Caco-2 (cell line): ENCODE measurements around the gene IL17RC. TPM values are rescaled to one million over a fixed set of nuclear protein-coding genes. Genes with fewer than 3 reads are reported as not detected.

Experiments
- BruUV-seq: library from RNA; stranded (reverse); fragments of 400-500 nt; replicated peaks from 2 replicates; lab custom pipeline; 2021; lab: Mats Ljungman, UMichigan
- CTCF ChIA-PET: fragments of 300-600 bp; sonication (Branson Sonifier 250); formaldehyde crosslinking; loops from one replicate; lab custom pipeline; 2022; ENCODE audit warnings: antibody characterized with exemption; lab: Charles Lee
- POLR2A ChIA-PET: fragments of 300-600 bp; sonication (Branson Sonifier 250); formaldehyde crosslinking; loops from one replicate; lab custom pipeline; 2022; ENCODE audit warnings: antibody characterized with exemption; lab: Charles Lee
- DNase-seq, 2 experiments: peaks; one replicate each; pipeline versions ENCODE4 v3.0.0 to v3.0.0-alpha.2; 2020 to 2022
- H3K27me3 ChIP-seq: replicated peaks from 2 replicates; pipeline ENCODE4 v1.6.0; 2011; ENCODE audit warnings: low read length; ENCODE audit not compliant: control insufficient read depth, insufficient read depth
- H3K36me3 ChIP-seq: 2 replicates; pipeline ENCODE4 v1.5.1; 2011; ENCODE audit warnings: low read length; ENCODE audit not compliant: control insufficient read depth, insufficient read depth
- H3K4me1 ChIP-seq: fragments of 250-450 bp; sonication (Bioruptor Pico); 2 replicates; pipeline ENCODE4 v1.5.1; 2020; ENCODE audit warnings: mild to moderate bottlenecking
- H3K4me3 ChIP-seq: 2 replicates; pipeline ENCODE4 v1.5.1; 2011; ENCODE audit warnings: low read depth, mild to moderate bottlenecking, control low read depth, low read length
- H3K9me3 ChIP-seq: fragments of 250-450 bp; sonication (Bioruptor Pico); 2 replicates; pipeline ENCODE4 v1.5.1; 2020; ENCODE audit warnings: mild to moderate bottlenecking, moderate library complexity
- H3K27ac Mint-ChIP-seq: one replicate; pipeline ENCODE4 v1.8.0; 2022; ENCODE audit warnings: mixed read lengths; ENCODE audit not compliant: unreplicated experiment
- H3K27me3 Mint-ChIP-seq: one replicate; pipeline ENCODE4 v1.8.0; 2022; ENCODE audit warnings: mixed read lengths; ENCODE audit not compliant: insufficient read depth, unreplicated experiment
- H3K36me3 Mint-ChIP-seq: one replicate; pipeline ENCODE4 v1.8.0; 2022; ENCODE audit warnings: mild to moderate bottlenecking, mixed read lengths; ENCODE audit not compliant: insufficient read depth, unreplicated experiment
- H3K4me1 Mint-ChIP-seq: one replicate; pipeline ENCODE4 v1.8.0; 2022; ENCODE audit warnings: low read depth, mixed read lengths; ENCODE audit not compliant: unreplicated experiment
- H3K4me3 Mint-ChIP-seq: one replicate; pipeline ENCODE4 v1.8.0; 2022; ENCODE audit warnings: mild to moderate bottlenecking, moderate library complexity, mixed read lengths; ENCODE audit not compliant: unreplicated experiment
- H3K9me3 Mint-ChIP-seq: one replicate; pipeline ENCODE4 v1.8.0; 2022; ENCODE audit warnings: mixed read lengths; ENCODE audit not compliant: unreplicated experiment
- intact Hi-C: fragments of 100-400 bp; cut with micrococcal nuclease; formaldehyde crosslinking; loops from one replicate; pipeline ENCODE4 v1.10.0; 2022; ENCODE audit not compliant: unreplicated experiment
- total RNA-seq: library from RNA; stranded (reverse); gene quantifications from 2 replicates; pipeline ENCODE4 v1.2.3, GENCODE V29; 2022
- TF ChIP-seq, protein P1 (sequence below), 2 experiments: fragments of 200-600 bp in 1 of 2; IDR thresholded peaks; 1 replicate in 1 of 2; 2 replicates in 1 of 2; pipeline versions ENCODE4 v1.5.1 to v1.8.0; 2011 to 2022; ENCODE audit warnings: antibody characterized with exemption in 1 of 2, control low read depth in 1 of 2, inconsistent platforms in 1 of 2, low read depth in 1 of 2, low read length in 1 of 2, mild to moderate bottlenecking in 1 of 2, moderate library complexity in 1 of 2; ENCODE audit not compliant: insufficient read depth in 1 of 2, severe bottlenecking in 1 of 2, unreplicated experiment in 1 of 2

Gene IL17RC
- total RNA-seq, 1 experiment from 2014 or later: 11.3 TPM

DNA sequence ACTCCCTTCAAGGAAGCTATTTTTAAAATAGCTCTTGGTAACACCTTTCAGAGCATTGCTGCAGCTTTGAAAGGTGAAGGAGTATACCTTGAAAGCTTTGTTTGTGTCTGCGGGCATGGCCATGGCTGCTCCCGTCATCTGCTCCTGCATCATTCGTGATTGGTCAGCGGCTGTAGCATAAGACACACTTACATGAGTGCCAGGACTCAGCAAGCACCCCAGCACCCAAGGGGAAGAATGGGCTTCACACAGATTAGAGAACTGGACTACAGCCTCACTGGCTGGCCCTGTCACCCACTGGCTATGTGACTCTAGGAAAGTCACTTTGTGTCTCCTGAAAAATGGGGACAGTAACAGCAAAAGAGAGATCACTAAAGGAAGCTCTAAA lies 52.7 kb downstream of the IL17RC start:
- Mint-ChIP-seq H3K4me1 (no peaks in the 10 kb centered on the region), H3K36me3 (peaks cover 53% of the 10 kb centered on the region), H3K4me3 (no peak overlapping the region), H3K27me3 (no peaks in the 10 kb centered on the region), H3K9me3 (no peaks in the 10 kb centered on the region), H3K27ac (no peak overlapping the region)
- no peak for DNase-seq
- ChIA-PET POLR2A (no interaction called here), CTCF (no interaction called here)
- Histone ChIP-seq H3K4me1 (no peaks in the 10 kb centered on the region), H3K36me3 (no peaks in the 10 kb centered on the region; the same call in 1 of the 2 replicates), H3K4me3 (no peak overlapping the region), H3K9me3 (no peaks in the 10 kb centered on the region), H3K27me3 (no peaks in the 10 kb centered on the region)
- intact Hi-C loops: no loop called here
- TF ChIP-seq, protein P1, sequence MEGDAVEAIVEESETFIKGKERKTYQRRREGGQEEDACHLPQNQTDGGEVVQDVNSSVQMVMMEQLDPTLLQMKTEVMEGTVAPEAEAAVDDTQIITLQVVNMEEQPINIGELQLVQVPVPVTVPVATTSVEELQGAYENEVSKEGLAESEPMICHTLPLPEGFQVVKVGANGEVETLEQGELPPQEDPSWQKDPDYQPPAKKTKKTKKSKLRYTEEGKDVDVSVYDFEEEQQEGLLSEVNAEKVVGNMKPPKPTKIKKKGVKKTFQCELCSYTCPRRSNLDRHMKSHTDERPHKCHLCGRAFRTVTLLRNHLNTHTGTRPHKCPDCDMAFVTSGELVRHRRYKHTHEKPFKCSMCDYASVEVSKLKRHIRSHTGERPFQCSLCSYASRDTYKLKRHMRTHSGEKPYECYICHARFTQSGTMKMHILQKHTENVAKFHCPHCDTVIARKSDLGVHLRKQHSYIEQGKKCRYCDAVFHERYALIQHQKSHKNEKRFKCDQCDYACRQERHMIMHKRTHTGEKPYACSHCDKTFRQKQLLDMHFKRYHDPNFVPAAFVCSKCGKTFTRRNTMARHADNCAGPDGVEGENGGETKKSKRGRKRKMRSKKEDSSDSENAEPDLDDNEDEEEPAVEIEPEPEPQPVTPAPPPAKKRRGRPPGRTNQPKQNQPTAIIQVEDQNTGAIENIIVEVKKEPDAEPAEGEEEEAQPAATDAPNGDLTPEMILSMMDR (IDR thresholded peaks at IDR 0.05; ENCODE audit: insufficient read depth in 1 of 2, low read depth in 1 of 2, low read length in 1 of 2, severe bottlenecking in 1 of 2, unreplicated experiment in 1 of 2): no peak
- no TSS peak for BruUV-seq

DNA sequence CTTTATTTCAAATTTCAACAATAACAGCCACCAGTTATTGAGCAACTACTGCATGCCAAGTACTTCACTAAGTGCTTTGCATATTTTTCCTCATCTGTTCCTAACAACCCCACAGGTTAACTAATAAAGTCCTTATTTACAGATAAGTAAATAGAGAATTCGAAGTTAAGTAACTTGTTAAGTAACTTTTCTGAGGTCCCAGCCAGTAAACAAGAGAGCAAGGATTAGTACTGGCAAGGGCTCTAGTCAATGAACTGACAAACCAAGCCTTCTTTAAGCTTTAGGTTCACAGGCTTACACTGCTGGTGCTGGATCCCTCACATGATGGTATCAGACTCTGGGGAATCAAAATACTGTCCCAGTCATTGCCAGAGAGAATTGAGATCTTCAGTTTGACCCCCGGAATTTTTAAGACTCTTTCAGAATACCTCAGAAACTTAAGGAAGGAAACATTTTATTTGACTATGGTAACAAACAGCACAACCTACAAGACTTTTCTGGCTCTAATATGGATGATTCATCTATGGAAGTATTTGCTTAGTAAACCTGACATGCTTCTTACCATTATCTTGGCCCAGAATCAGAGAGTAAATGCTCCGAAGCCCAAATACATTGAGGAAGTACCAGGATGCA lies 53.2 kb downstream of the IL17RC start:
- Histone ChIP-seq H3K4me1 (no peaks in the 10 kb centered on the region), H3K27me3 (no peaks in the 10 kb centered on the region), H3K36me3 (no peaks in the 10 kb centered on the region; the same call in 1 of the 2 replicates), H3K4me3 (no peak overlapping the region), H3K9me3 (no peaks in the 10 kb centered on the region)
- Mint-ChIP-seq H3K36me3 (peaks cover 58% of the 10 kb centered on the region), H3K27me3 (no peaks in the 10 kb centered on the region), H3K4me3 (no peak overlapping the region), H3K27ac (no peak overlapping the region), H3K9me3 (no peaks in the 10 kb centered on the region), H3K4me1 (no peaks in the 10 kb centered on the region)
- CTCF ChIA-PET: no interaction called here
- TF ChIP-seq, protein P1 (IDR thresholded peaks at IDR 0.05; ENCODE audit: insufficient read depth in 1 of 2, low read depth in 1 of 2, low read length in 1 of 2, severe bottlenecking in 1 of 2, unreplicated experiment in 1 of 2): no peak
- intact Hi-C loops: no loop called here
- no TSS peak for BruUV-seq
- no peak for DNase-seq
- POLR2A ChIA-PET: interaction anchor here (0.5 kb wide), 1 partner anchor 69 kb away, joined by 3 read pairs; no protein-coding TSS in a partner anchor

DNA sequence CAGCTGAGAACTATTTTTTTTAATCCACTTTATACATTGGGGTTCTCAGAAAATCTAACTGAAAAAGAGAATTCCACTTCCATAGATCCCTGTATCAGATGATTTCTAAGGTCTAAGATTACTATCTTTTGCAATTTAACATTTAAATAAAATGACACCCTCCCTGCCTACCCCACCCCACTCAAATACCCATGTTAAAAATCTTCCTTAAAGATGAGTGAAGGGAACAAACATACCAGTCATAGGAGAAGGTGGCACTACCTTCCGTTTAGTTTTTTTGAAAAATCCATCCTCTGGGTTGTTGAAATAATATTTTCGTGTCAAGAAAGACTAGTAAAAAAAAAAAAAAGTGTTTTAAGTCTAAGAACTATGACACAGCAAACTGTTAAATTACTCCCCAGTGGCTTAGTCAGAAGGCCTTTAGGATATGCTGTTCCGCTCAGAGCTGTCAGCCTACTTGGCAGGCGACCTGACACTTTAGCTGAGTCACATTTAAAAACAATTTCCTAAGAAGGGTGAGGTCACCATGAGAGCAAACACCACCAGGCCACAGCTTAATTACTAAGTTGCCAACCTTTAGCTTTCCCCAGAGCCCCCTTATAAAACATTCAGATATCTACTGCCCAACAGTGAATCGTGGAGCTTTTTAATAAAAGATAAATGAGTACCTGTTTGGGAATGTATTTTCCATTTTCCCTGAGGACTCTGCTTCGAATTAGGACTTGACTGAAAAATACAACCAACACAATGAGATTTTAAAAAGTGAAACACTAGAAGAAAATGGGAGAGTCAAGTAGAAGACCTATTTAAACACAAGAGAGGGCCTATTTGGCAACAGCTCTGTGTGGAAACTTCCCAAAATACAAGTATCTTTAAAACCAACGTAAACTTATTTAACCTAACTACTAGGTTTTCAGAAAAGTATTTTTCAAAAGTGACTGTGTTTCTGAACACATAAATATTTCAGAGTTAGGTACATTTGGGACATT lies 60.1 kb downstream of the IL17RC start:
- peaks cover 11% of the 10 kb centered on the region for H3K4me1 ChIP-seq
- no peaks in the 10 kb centered on the region for H3K27me3 Mint-ChIP-seq
- no peaks in the 10 kb centered on the region for H3K9me3 ChIP-seq
- H3K27me3 ChIP-seq: no peaks in the 10 kb centered on the region
- no TSS peak for BruUV-seq
- TF ChIP-seq, protein P1 (IDR thresholded peaks at IDR 0.05; ENCODE audit: insufficient read depth in 1 of 2, low read depth in 1 of 2, low read length in 1 of 2, severe bottlenecking in 1 of 2, unreplicated experiment in 1 of 2): no peak
- intact Hi-C loops: no loop called here
- ChIA-PET POLR2A (interaction anchor here (0.6 to 1.1 kb wide), 3 partner anchors 10 to 45 kb away, joined by 3 to 8 read pairs (median 3); partner anchors contain the start of gene EMC3), CTCF (interaction anchor here (0.7 kb wide), 1 partner anchor 9 kb away, joined by 3 read pairs; no protein-coding TSS in a partner anchor)
- H3K4me3 ChIP-seq: no peak overlapping the region
- no peaks in the 10 kb centered on the region for H3K9me3 Mint-ChIP-seq
- DNase-seq: peak; percentile 38 to 40
- H3K27ac Mint-ChIP-seq: no peak overlapping the region
- H3K4me1 Mint-ChIP-seq: no peaks in the 10 kb centered on the region
- peaks cover 2% of the 10 kb centered on the region; the same call in 1 of the 2 replicates for H3K36me3 ChIP-seq
- peaks cover 55% of the 10 kb centered on the region for H3K36me3 Mint-ChIP-seq
- no peak overlapping the region for H3K4me3 Mint-ChIP-seq
